Central memory CD4-positive, alpha-beta T cell (primary cell): ENCODE data around the gene LGALS9.
A peak's percentile ranks its signal among the peaks of the same experiment; 100 is the strongest.

ENCODE experiments used
- DNase-seq: peaks from one replicate; pipeline ENCODE4 v3.0.0; 2022
- total RNA-seq, 3 experiments: gene quantifications; one replicate each; lab custom pipeline; 2026; lab: John Stamatoyannopoulos, UW

LGALS9 gene
- 7.3 to 19.9 (median 7.6) reads per million in 3 experiments for total RNA-seq

DNA sequence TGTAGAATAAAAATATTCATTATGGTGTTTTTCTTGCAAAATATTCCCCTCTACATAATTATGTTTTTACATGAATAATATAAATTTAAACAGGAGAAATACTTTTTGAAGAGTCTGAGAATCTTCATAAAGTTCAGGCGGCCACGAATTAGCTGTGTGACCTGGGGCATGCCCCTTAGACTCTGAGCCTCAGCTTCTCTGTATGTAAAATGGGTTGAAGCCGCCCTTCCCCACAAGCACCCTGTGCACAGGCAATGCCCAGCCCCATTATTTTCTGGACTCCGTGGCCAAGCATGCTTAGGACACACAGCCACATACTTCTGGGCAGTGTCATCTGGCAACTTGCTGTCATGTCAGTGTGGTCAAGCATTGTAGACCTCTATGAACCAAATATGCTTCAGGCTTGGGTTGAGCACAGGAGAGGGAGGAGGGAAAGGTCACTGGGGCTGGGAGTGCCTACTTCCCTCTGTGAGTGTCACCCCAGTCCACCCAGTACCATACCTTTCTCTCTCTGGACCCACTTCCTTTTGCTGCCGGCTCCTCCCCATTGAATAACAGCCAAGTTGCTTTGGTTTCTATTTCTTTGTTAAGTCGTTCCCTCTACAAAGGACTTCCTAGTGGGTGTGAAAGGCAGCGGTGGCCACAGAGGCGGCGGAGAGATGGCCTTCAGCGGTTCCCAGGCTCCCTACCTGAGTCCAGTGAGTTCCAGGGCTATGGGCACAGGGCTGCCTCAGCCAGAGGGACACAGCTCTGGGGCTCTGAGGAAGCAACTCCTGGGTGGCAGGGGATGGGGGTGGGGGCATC, at the start of gene LGALS9:
TSS of gene LGALS9 (plus strand) at position 582 of the 804 bp plus-strand sequence. CDS start at position 660, 78 bp downstream.
- peak; percentile 46 for DNase-seq

DNA sequence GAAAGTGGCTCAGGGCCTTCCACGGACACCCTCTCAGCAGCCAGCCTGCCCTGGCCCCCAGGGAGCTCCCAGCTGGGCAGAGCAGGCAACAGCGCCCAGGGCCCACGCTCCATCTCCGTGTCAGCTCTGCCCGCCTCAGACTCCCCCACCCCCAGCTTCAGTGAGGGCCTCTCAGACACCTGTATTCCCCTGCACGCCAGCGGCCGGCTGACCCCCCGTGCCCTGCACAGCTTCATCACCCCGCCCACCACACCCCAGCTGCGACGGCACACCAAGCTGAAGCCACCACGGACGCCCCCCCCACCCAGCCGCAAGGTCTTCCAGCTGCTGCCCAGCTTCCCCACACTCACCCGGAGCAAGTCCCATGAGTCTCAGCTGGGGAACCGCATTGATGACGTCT, 48.3 kb upstream of the LGALS9 start:
- no peak for DNase-seq

DNA sequence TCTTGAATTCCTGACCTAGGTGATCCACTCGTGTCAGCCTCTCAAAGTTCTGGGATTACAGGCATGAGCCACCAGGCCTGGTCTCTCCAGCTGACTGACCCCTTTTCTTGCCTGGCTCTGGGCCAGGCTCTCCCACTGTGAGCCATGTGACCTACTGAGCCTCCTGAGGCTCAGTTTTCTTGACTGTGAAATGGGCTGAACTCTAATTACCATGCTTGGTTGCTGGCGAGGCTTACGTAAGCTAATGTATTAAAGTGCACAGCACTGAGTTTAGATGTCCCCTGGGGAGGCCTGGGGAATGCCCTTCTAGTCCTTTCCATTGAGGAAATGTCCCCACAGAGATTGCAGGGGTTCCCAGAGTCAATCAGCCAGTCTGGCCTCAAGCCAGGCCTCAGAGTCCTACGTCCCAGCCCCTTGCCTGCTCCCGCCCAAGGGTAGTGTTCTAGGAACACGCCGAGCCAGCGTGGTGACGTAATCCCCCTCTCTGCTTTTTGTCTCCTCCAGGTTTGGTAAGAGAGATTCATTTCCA, 45.8 kb upstream of the LGALS9 start:
- no peak for DNase-seq

DNA sequence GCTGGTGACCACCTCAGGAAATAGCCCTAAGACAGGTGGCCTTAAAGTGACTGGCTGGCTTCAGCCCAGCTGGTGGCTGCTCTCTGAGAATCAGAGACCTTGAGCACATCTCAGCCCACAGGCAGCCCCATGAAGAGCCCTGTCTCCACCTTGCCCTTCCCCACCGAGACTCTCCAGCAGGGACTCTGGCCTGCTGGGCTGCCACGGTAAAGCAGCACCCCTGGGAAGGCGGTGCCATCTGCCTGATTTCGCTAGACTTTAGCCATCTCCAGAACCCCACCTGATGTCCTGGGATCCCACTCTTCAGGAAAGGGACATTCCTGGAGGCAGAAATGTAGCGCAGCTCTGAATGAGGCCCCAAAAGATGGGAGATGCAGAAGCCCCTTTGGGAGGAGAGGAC, 45.2 kb upstream of the LGALS9 start:
- no peak for DNase-seq

DNA sequence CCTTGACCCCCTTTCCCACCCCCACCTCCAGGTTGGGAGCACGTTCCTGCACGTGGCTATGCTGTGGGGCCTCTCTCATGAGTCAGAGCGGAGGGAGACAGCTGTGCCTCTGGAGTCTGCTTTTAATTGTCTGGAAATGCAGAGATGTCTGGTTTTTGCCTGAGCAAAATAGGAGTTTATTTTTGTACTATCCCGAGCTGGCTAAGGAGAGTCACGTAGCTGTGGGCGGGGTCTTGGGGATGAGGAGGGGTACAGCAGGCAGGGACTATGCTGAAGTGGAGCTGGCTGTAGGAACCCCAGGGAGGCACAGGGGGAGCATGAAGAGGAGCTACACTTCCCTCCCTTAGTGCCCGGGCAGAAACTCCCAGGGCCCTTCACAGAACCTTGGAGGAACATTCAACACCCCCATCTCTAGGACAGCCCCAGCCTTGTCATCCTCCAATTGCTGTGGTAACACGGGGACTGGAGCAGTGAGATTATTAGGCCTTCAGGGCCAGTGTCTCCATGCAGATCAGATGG, 44.7 kb upstream of the LGALS9 start:
- DNase-seq = no peak

DNA sequence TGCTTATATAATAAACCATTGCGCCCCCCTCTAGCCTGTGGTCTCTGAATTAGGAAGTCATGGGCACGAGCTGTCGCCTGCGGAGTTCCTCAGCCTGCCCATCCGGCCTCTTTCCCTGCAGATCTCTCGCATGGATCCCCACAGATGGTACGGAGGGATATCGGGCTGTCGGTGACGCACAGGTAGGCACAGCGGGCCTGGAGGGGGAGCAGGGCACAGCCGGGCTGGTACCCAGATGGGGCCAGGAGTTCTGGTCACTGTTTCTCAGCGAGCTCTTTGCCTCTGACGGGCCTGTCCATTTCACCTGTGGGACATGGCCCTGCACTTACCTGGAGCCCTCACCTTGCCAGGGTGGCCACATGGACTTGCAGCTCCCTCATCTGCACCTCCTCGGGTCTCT, 42.6 kb upstream of the LGALS9 start:
- no peak for DNase-seq

DNA sequence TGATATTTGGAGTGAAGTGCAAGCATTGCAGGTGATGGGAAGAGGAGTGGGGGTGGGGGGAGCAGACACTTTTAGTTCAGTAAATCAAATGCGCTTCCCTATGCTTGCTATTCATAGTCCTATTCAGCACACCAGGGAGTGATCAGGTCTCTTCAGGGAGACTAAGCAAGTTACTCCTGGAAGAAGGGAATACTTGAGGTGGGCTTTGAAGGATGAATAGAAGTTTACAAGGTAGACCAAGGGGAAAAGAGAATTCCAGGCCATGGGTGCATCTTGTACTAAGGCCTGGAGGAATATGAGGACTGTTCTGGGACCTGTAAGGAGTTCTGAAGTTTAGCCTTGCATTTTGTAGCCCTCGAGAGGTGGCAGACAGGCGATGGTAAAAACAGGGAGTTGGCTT, 40.1 kb upstream of the LGALS9 start:
- no peak for DNase-seq

DNA sequence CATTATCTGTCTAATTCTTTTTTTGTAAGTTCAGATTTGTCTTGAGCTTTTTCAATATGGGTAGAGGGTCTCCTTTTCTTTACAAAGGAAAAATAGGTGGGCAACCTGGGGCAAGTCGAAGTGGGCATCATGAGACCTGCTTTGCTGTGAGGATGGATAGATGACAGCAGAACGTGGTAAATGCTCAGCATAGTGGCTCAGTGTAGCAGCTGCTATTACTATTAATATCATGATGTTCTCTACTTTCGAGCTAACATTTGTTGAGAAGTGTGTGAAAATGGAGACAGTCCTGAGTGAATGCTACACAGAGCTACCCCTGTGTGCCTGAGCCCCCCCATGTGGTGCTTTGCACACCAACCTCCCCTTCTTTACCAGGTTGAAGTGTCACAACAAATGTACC, 39.0 kb upstream of the LGALS9 start:
- no peak for DNase-seq

DNA sequence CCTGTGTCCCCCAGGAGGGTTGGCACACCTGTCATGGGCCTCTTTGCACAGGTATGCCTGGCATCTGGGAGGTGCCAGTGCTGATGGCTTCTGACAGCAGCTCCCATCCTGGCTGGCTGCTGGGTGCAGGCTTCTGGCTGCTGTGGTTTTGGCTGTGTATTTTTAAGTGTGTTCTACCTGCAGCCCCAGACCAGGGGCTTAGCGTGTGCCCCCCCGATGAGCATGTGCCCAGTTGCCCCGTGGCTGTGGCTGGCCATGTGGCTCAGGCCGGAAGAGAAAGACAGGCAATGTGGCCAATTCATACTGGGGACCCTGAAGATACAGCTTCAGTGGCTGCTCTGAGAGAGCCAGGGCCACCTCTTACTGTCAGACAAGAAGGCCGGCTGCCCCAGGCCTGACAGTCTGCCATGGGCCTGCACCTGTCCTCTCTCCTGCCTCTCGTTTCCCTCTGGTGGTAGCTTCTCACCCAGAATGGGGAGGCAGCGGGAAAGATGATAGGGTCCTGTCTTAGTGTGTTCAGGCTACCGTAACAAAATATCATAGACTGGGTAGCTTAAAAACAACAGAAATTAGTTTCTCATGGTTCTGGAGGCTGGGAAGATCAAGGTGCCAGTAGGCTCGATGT, 37.6 kb upstream of the LGALS9 start:
- no peak for DNase-seq

DNA sequence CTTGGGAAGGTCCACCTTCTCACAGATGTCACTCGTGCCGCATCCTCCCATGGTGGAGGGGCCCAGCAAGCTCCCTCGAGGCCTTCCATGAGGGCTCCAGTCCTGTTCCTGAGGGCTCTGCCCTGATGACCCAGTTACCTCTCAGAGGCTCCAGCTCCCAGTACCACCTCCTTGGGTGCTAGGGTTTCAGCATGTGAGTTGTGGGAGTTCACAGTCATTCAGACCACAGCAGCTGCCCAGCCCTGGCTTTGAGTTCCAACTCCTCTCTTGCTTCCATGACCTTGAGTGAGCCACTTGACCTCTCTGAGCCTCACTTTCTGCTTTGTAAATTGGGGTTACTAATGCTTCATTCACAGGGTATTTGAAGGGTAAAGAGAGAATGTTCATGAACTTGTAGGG, 37.1 kb upstream of the LGALS9 start:
- DNase-seq = no peak

DNA sequence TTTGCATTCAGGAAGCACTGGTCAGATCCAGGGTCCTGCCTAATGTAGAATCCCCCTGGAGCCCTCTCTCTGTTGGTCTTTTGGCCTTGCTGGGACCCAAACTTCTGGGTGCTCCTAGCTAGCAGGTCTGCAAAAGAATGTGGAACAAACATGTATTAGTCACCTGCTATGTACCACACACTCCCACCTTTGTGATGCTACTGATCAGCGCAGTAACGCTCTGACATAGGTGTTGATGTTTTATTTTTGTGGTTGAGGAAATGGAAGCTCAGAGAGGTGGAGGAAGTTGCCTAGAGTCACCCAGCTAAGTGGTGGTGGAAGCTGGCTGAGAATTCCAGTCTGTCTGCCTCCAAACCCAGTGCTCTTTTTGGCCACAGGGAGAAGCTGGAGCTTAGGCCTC, 35.8 kb upstream of the LGALS9 start:
- no peak for DNase-seq

DNA sequence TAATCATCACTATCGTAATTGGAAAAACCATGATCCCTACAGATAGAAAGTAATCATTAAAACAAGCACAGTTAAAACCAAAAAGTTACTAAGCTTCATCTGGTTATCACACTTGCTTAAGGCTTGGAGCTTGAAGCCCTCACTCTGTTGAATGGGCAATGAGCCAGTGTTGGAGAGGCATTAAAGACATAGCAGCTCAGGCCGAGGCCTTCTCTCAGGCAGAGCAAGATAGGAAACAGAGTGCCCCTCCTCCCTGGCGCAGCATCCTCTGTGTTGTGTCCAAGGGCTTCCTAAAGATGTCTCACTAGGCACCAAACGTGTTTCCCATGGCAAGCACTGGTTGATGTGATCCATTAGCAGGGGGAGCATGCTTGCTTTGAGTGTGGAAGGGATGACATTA, 34.9 kb upstream of the LGALS9 start:
- no peak for DNase-seq

DNA sequence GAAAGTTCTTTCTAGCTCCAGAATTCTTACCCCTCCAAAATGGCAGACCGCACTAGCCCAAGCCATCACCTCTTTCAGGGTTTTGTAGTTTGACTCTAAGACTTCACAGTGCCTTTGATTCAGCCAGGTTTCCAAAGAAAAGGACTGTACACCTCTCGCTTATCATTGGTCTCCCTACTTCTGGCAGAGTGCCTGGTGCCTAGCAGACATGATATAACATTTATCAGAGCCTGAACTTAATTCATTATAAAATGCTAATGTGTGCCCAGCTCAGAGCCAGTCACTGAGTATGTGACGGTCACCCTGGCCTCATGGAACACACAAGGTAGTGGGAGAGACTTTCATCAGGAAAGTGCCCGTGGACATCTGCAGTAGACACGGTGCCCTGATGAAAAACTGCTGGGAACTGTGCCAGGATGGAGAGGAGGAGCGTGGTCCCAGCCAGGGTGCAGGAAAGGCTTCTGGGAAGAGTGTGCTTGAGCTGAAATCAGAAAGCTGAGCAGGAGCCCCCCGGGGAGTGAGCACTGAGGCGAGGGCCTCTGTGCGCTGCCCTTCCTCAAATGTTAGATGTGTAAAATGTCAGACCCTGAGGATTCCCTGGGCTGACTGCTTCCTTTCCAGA, 34.3 kb upstream of the LGALS9 start:
- no peak for DNase-seq

DNA sequence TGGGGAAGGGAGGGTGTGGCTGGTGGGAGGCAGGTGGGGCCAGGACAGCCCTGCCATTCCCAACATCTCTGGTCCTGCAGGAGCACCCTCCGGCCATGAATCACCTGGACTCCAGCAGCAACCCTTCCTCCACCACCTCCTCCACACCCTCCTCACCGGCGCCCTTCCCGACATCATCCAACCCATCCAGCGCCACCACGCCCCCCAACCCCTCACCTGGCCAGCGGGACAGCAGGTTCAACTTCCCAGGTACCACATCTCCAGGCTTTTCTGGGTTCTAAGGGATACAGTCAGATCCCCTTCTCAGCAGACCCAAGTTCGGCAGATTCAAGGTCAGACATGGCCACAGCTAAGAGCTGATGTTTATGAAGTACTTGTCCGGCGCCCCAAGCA, 33.8 kb upstream of the LGALS9 start:
- DNase-seq = no peak

DNA sequence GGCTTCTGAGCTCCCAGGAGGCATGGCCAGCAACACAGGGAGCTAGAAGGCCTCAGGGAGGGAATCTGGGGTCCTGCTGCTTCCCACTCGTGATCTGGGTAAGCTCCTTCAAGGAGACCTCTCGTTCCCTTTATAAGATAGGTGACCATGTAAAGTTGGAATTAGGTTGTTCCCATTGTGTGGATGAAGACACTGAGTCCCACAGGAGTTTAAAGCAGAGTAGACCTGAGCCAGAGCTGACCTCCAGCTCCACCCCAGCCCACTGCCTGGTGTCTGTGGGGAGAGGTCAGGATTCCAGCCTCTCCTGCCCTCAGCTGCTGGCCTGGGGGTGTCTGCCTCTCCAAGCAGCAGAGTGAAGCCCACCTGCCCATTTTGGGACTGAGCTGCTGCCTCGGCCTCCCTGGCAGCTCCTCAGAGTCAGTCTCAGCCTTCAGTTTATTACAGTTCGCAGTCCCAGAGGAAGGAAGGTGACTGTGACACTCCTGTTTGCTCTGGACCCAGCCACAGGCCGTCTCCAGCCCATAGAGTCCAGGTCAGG, 33.1 kb upstream of the LGALS9 start:
- DNase-seq = no peak

DNA sequence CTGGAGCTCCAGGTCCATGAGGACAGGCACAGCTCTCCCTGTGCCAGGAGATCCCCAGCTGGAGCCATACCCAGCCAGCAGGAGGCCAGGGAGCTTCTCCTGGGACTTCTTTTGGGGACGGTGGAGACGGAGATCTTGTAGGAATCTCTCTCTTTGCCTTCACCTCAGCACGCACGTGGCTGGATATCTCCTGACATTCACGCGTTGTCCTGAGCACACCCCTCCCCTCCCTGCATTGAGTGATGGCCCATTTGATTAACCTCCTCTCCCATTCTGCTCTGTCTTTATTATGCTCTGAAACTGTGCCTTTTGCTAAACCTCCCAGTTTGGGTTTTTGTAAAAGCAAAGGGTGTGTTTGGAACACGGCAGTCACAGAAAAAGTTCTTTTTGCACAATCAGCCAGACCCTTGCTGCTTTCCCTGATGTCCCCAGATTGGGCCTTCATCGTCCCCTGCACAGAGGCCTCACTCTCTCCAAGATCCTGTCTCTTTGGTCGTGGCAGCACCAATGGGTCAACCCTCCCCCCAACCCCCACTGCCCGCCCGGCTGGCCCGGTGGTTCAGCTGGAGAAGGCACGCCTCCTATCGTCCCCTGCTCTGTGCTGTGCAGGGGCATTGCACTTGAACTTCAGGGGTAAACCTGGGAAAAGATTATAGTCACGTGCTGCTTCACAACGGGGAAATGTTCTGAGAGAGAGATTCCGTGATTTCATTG, 32.5 kb upstream of the LGALS9 start:
- DNase-seq = no peak

DNA sequence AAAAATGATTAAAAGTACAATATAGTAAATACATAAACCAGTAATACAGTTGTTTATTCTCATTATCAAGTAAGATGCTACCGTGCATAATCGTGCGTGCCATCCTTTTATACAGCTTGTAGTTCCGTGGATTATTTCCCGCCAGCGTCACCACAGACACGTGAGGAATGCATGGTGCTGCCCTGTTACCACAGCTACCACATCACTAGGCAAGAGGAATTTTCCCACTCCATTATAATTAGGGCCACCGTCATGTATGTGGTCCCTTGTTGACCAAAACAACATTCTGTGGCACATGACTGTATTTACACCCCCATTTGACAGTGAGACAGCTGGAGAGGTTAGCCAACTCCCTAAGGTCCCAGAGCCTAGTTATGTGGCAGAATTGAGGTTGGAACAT, 30.5 kb upstream of the LGALS9 start:
- DNase-seq = no peak

DNA sequence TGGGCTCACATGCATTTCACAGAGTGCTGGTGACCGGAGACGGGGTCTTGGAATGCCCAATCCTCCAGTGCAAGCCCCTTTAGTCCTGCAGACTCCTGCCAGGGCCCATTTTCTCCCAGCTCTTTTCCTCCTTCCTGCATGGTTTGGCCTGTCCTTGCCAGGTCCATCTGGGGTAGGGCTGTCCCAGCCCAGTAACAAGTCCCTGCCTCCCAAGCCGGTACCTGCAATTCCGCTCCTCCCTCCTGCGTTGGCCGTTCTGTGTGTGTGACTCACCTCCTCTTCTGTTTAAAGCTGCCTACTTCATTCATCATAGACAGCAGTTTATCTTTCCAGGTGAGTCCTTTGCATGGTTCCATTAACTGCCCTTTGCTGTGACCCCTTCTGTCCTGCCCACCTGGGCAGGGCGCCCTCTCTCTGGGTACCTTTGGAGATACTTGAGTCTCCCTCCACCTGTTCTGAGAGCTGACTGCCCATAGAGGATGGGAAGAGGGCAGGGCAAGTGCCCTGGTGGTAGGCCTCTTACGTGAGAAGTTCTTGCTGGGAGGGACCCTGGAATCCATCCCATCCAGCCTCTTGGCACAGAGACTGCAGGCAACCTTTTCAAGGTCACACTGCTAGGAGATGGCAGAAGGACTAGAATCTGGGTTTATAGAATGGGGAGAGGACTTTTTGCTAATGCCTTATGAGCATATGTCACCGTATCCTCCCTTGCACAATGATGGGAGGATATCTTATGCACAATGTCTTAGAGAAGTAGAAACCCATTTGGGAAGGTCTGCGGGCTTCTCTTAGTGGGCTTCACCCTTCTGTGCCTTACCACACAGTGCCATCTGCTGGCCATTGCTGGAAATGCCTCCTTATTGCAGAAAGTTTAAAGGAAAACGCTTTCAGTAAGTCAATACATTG, 29.7 kb upstream of the LGALS9 start:
- peak; percentile 64 for DNase-seq

DNA sequence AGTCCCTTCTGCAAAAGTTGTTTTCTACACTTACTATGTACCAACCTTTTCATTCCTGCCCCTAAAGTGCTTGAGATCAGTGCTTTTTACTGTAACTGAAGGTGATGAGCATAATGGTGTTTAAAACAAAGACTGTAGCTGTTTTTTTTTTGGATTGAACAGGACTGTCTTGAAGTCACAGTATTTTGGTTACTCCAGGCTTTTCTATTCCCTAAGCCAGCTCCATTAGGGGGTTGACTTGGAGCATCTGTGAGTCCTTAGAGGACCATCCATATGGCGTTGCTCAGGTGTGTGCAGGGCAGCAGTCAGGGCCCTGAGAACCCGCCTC, 29.0 kb upstream of the LGALS9 start:
- DNase-seq = no peak

DNA sequence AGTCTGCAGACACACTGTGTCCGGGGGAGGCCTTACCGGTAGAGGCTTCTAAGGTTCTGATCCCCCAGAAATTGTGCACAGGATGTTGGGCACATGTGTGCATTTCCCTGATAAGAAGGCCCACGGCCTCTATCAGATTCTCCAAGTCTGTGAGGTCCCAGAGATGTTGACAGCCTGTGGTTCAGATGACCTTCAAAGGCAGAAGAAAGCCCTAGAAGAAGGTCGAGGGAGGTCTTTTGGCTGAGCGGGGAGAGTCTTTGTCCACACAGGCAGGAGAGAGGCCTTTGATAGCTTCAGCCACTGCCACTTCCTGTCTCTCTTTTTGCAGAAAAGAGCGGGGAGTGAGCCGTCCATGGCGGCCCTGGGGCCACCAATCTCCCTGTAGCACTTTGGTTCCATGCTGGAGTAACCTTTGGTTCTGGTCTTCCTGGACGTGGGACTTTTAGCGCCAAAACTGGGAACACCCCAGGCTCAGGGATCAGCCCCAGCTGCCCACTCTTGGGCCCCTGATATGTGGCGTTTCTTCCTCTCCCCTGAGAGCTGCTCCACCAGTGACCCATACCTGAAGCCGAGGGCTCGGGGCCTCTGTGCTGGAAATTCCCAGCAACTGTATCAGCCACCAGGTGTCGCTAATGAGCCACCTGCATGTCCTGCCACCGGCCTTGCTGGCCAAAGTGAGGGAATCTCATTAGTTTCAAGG, 28.1 kb upstream of the LGALS9 start:
- DNase-seq = peak; percentile 49

DNA sequence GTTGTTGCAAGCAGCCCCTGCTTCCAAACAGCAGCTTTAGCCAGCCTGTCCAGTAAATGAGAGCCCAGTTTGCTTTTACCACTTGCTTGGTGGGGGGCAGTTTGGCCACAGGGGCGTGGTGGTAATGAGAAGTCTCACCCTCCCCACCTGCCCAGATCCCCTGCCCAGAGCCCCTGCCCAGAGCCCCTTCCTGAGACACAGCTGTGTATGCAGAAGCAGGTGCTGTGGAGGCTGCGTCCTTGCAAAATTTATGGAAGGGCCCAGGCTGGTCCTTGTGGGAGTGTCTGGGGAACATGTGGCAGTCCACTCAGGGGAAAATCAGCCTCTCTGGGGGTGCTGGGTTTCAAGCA, 27.6 kb upstream of the LGALS9 start:
- DNase-seq = no peak
